Cardiac septum (tissue), 1 donor: ENCODE results near the gene CHAMP1. TPM values are rescaled to one million over a fixed set of nuclear protein-coding genes. Genes with fewer than 3 reads are reported as not detected.
"Not testable (repeated sequence)": the region's sequence is repeated elsewhere in the genome, so short reads cannot be mapped to it uniquely, and the experiment has no call there.

Source experiments
- DNase-seq: peaks from one replicate; pipeline ENCODE4 v3.0.0-alpha.2; 2020; ENCODE audit warnings: low spot score
- intact Hi-C: fragments of 100-400 bp; cut with DNase I; formaldehyde crosslinking; loops from one replicate; pipeline ENCODE4 v1.14.0; 2022
- microRNA-seq: library from miRNA; unstranded; fragments of <30 nt; microRNA quantifications from one replicate; pipeline ENCODE4 v1.2.0, GENCODE V29; 2020
- total RNA-seq: library from RNA; stranded (reverse); fragmentation: NEBNext Ultra II Directional; extraction: Animal tissue kit (Norgen Biotek cat#: 25700); gene quantifications from one replicate; pipeline ENCODE4 v1.2.1, GENCODE V29; 2021
- donor health status: DM: no; HTN: no; CAD: no.

CHAMP1 gene
- total RNA-seq, 1 donor from 2014 or later, result 11.2 TPM

DNA sequence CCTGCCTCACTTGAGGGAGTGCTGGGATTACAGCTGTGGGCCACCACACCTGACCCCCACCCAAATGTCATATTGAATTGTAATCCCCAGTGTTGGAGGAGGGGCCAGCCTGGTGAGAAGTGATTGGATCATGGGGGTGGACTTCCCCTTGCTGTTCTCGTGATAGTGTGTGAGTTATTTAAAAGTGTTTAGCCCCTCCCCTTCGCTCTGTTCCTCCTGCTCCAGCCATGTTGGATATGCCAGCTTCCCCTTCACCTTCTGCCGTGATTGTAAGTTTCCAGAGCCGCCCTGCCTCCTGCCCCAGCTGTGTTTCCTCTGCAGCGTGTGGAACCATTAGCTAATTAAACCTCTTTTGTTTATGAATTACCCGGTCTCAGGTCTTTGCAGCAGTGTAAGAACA lies 13.7 kb downstream of the CHAMP1 start:
- intact Hi-C loops, result no loop called here
- DNase-seq, result no peak

DNA sequence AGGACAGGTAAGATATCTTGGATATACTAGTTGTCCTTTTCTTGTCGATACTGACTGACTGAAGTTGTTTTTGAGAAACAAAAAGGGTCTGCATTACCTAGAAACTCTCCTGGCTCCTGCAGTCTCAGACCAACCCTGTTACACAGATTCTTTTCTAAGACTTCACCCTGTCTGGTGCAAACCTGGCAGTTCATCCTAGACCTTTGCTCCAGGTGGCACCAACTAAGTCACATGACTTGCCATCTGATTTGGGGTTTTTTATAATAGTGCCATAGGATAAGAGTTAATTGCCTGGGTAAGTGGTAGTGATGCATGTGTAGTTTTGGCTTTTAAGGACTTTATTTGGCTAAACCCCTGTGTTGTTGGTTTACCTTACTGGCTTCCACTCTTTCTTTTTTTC lies 14.3 kb downstream of the CHAMP1 start:
- DNase-seq, result no peak
- intact Hi-C loops, result no loop called here

DNA sequence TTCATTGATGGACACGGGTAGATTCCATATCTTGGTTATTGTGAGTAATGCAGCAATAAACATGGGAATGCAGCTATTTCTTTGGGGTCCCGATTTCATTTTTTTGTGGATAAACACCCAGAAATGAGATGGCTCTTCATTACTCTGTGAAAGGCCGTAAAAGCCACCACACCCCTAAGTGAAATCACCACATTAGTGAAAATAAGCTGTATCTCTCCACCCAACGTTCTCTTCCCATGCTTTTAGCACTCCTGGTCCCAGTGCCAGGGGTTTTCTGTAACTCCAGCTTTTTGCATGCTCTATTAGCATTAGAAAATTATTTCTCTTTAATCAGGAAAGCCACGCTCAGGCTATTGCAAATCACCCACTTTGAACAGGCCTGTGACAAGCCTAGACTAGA lies 15.8 kb downstream of the CHAMP1 start:
- no peak for DNase-seq
- intact Hi-C loops, result no loop called here

DNA sequence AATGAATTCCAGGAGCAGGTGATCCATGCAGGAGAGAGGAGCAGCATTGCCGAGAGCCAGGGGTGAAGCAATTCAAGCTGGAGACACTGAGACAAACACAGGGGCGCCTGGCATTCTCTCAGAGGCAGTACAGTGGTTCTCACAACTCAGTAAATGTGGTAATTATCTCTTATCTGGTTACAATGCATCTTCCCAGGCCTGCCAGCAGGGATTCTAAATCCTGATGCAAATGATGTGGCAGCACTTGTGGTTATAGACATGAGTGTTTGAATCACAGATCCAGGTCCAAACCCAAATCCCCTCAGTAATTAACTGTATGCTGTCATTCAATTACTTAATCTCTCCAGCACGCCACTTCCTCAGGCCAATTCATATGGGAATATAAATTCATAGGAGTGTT lies 19.6 kb downstream of the CHAMP1 start:
- intact Hi-C loops, result not testable (repeated sequence)

DNA sequence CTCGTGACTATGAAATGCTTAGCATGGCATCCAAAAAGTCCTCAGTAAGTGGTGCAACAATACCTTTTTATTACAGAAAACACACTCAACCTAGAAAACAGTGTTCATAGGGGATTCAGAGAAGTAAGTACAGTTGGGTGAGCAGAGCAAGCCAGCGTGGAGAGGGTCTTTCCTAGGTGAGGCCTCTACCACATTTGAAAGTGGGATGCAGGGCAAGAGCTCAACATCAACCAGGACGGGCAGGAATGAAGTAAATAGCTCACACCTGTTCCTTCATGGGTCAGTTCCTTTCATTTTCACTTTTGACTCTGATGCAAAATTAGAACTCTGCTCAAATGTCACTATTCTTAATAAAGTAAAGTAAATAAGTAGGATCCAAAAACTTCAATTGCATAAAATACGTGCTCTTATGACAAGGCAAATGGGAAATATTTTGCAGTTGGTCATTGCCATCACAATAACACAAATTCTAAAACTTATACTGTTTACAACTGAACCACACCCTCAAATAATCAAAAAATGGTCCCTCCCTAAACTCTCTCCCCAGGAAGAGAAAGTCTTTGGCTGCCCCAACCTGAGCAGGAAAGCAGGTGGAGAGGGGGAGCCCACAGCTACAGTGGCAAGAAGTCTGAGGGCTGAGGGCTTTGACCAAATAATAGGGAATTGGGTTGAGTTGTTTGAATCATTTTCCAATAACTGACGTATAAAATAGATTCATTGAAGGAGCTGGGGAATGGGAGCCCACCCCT lies 20.2 kb downstream of the CHAMP1 start:
- no peak for DNase-seq
- intact Hi-C loops, result no loop called here

More for the DNA sequence above, 19.6 kb downstream of the CHAMP1 start:
- DNase-seq, result not testable (repeated sequence)

DNA sequence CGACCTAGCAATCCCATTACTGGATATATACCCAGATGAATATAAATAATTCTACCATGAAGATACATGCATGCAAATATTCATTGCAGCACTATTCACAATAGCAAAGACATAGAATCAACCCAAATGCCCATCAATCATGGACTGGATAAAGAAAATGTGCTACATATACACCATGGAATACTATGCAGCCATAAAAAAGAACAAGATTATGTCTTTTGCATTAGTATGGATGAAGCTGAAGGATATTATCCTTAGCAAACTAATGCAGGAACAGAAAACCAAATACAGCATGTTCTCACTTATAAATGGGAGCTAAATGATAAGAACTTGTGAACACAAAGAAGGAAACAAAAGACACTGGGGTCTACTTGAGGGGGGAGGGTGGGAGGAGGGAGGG lies 22.2 kb downstream of the CHAMP1 start:
- intact Hi-C loops, DNase-seq: not testable (repeated sequence)

DNA sequence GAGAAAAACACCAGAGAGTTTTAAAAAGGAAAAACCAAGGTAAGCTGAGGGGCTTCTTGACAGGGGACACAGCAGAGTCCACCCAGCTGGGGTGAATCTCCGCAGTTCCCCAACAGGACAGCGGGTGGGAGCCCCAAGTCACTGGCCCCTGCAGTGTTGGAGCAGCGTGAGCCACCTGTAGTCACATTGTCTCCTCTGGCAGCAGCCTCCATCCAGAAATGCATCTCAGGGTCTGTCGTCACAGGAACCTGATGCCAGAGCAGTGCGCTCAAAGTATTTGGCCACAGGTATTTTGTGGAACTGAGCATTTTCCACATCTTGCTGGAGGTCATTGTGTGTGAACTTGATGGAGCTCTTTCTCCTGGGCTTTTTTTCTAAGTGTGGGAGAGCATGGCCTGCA lies 24.7 kb downstream of the CHAMP1 start:
- intact Hi-C loops, result no loop called here
- no peak for DNase-seq

DNA sequence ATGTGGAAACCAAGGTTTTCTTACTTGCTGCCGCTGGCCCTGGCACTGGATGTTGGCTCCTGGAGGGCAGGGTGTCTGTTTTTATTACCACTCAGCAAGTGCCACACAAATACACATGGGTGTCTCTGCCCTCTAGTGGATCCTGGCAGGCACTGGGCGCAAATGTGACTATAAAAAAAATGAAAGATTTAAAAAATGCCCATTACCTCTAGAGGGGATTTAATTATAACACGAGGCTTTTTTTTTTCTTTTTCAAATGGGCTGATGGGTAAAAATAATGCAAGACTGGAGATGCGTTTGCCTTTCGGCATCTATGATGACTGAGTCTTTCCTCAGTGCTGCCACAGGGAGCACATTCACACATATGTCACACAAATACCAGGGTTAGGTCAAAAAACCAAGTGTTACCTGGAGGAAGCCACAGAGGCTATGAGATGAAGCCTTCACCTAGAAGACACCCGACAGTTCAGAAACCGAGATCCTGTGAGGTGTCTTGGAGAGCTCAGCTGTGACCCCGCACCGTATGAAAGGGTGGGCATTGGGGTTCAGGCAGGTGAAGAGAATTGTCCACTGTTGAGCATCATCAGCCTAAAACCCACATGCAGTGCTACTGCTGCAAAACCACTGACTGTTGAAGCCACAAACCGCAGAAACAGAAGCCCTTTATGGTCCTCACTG lies 25.7 kb downstream of the CHAMP1 start:
- intact Hi-C loops, result no loop called here
- no peak for DNase-seq

DNA sequence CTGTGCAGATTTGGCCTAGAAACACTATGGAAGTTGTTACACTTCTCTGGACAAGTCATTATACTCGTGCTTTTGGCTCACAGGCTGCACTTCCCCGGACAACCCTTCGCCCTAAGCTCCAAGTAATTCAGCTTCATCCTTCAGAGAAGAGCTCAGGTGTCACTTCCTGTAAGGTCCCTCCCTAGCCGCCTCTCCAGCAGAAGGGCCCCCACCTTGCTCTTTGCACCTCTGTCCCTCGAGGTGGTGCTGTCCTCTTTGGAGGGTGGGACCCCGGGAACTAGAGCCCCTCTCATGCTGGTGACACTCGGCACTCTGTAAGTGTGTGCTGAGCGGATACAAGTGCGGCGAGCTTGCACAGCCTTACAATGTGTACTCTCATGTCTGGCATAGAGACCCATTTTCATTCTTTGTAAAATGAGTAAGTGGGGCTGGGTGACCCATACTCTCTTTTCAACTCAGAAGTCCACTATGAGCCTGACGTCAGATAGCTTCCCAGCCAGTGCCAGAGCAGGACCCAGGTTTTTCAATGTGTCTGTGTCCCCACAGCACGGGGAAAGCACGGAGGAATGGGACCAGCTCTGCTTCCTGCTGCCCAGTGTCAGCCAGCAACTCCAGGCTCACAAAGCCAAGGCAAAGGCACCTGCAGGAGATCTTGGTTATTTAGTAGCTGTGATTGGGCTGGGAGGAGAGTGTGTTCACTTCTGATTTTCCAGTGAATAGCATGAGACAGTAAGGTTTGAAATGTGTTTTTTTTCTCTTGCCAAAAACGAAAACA lies 26.9 kb downstream of the CHAMP1 start:
- intact Hi-C loops, result no loop called here
- no peak for DNase-seq

DNA sequence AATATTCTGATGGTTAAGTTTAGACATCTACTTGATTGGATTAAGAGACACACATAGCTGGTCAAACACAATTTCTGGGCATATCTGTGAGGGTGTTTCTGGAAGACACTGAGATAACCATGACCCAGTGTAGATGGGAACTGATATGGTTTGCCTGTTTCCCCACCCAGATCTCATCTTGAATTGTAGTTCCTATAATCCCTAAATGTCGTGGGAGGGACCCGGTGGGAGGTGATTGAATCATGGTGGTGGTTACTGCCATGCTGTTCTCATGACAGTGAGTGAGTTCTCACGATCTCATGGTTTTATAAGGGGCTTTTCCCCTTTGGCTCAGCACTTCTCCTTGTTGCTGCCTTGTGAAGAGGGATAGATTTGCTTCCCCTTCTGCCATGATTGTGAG lies 33.0 kb downstream of the CHAMP1 start:
- intact Hi-C loops, DNase-seq: not testable (repeated sequence)

DNA sequence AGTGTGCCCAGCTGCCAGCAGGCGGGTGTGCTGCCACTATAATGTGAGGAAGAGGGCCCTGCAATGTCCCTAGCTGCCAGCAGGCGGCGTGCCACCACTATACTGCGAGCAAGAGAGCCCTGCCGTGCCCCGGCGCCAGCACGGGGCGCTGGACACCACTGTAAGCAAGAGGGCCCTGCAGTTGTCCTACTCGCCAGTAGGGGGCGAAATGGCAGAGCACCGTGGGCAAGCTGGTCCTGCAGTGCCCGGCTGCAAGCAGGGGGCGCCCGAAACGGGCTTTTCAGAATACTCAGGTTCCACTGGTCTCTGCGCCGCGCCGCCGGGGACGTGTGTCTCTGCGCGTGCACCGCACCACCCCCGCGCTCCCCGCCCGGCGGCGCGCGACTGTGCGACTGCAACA lies 38.5 kb downstream of the CHAMP1 start:
- DNase-seq, result not testable (repeated sequence)

DNA sequence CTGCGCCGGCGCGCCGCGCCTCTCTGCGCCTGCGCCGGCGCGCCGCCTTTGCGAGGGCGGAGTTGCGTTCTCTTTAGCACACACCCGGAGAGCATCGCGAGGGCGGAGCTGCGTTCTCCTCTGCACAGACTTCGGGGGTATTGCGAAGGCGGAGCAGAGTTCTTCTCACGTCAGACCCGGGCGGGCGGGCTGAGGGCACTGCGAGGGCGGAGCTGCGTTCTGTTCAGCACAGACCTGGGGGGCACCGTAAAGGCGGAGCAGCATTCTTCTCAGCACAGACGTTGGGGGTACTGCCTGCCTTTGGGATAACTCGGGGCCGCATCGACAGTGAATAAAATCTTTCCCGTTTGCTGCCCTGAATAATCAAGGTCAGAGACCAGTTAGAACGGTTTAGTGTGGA lies 39.1 kb downstream of the CHAMP1 start:
- DNase-seq, intact Hi-C loops: not testable (repeated sequence)

More for the DNA sequence above, 38.5 kb downstream of the CHAMP1 start:
- intact Hi-C loops, result not testable (repeated sequence)

Small RNA genes within 50 kb of the gene (microRNA-seq; reads per million reads assigned to microRNA genes)
- not detected for gene MIR4502

Other genes with a start within 250 kb of the CHAMP1 start
- 9.7 TPM for gene RASA3, start 181.9 kb upstream of the CHAMP1 start, total RNA-seq
- gene CFAP97D2, start 135.2 kb upstream of the CHAMP1 start, total RNA-seq, result not detected
- gene CDC16, start 79.6 kb upstream of the CHAMP1 start, total RNA-seq, result 32.0 TPM
- gene UPF3A, start 32.9 kb upstream of the CHAMP1 start, total RNA-seq, result 28.8 TPM